Prostate gland (tissue), 2 donors: ENCODE data around the gene VSTM2B.

ENCODE experiments used
- CTCF ChIP-seq, 4 experiments: fragments of 200-600 bp in 2 of 4; fragments of 450-650 bp in 2 of 4; sonication (generic) in 2 of 4; IDR thresholded peaks; 1 replicate in 3 of 4; 2 replicates in 1 of 4; pipeline ENCODE4 v1.5.1; 2016 to 2019; ENCODE audit warnings: antibody characterized with exemption in 4 of 4, mild to moderate bottlenecking in 2 of 4, moderate library complexity in 2 of 4
- POLR2A ChIP-seq: fragments of 450-650 bp; IDR thresholded peaks from one replicate; pipeline ENCODE4 v1.6.1; 2016; ENCODE audit warnings: antibody characterized with exemption, mild to moderate bottlenecking
- POLR2AphosphoS5 ChIP-seq: sonication (generic); formaldehyde crosslinking; IDR thresholded peaks from one replicate; pipeline ENCODE4 v1.6.1; 2017; ENCODE audit warnings: antibody characterized with exemption

GRCh38 chr19:29478578-29479565, 46.9 kb upstream of the VSTM2B start:
- TF ChIP-seq CTCF (IDR thresholded peaks at IDR 0.05) (no peak), POLR2AphosphoS5 (no peak), POLR2A (no peak)
